CD4-positive, alpha-beta T cell treated with Interleukin-15 for 1 hour (primary cell): ENCODE measurements around the gene GATB.

Experiments used
- DNase-seq: peaks from one replicate; pipeline ENCODE4 v3.0.0-alpha.2; 2020

Gene GATB, protein sequence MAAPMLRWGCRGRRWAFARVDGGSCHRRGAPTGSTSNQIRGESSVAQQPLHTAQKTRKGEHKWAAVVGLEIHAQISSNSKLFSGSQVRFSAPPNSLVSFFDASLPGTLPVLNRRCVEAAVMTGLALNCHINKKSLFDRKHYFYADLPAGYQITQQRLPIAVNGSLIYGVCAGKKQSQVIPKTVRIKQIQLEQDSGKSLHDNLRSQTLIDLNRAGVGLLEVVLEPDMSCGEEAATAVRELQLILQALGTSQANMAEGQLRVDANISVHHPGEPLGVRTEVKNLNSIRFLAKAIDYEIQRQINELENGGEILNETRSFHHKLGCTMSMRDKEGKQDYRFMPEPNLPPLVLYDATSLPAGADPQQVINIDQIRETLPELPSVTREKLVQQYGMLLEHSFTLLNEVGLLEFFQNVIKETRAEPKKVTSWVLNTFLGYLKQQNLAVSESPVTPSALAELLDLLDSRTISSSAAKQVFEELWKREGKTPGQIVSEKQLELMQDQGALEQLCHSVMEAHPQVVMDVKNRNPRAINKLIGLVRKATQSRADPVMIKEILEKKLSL

DNA sequence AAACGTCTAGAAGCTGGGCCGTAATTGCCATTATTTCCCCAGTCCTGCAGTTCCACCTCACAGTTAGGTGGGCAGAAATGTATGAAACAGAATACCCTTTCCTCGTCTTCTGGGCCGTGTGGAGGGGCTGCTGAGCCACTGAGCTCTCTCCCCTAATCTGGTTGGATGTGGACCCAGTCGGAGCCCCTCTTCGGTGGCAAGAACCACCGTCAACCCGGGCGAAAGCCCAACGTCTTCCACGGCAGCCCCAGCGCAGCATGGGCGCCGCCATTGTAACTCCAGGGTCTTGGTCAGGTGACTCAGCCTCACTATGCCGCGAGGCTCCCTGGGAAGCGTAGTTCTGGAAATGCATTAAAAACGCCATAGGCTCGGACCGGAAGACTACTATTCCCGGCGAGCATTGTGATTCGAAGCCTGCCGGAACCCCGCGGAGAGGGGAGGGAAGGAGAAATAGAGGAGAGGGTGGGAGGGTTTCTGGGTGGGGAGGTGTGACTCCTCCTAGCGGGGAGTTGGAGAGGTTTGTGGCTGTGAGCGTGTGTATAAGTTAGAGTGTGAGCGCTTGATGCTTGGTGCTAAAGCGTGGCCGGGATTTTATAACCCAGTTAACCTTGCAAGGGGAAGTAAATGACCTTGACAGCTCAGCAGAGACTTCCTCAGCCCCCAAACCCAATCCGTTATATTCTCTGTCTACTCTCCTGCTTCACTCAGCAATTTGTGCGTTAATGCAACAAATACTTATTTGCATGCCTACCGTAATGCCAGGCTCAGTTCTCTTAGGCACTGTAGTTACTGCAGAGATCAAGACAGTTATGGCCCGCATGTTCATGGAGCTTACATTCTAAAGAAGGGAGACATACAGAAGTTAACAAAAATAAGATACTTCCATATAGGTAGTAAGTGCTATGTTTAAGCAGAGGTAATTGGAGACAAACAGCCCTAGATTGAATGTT, at the start of gene GATB:
GATB (minus strand) TSS at position 296 of the 950 bp plus-strand sequence; CDS start at position 271, 25 bp downstream.
- peak; percentile 94 for DNase-seq

DNA sequence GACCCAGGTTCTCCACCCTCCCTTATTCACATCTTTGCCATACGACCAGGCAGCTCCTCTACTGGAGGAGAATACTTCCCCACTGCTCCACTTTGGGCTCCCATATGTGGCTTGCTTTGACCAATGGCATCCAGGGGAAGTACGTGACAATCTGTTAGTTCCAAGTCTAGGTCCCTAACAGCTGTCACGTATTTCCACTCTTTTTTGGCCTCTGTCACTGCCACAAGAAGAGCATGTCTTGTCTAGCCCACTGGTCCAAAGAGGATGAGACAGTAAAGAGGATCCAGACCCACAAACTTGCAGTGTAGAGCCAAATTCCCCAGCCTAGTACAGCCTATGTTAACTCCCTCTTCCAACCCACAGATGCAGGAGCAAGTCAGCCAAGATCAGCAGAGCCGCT, 49.7 kb upstream of the GATB start:
- DNase-seq = no peak

DNA sequence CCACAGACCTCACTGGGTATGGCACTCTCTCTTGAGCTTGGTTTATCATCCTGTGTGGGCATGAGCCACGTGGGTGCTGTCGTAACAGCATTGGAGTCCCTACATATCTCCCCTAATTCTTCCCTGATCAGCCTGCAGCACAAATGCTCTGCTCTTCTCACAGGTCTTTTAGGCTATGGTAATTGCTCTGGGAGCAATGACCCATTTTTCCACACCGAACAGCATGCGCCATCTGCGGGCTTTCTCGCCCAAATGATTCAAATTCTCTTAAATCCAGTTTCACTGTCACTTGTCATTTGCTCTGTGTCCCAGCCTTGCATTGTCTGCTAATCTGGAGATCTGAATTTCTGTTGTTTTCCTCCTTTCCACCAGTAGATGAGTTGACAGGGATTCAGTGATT, 48.9 kb upstream of the GATB start:
- DNase-seq = no peak

DNA sequence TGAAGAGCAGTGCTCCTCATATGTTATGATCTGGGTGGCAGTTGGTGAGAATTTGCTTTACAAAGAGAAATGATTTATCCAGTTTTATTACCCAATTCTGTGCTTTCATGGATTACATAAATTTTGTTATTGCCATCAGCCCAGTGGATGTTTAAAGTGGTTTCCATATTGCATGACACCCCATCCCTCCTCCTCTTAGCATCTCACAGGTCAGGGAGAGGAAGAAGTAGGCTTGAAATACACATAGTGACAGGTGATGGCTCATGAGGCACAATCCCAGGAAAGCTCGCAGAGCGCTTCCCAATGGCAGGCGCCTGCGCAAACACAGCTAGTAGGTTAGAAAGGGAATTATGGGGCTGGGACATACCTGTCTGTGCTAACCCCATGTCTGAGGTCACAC, 47.7 kb upstream of the GATB start:
- DNase-seq = no peak

DNA sequence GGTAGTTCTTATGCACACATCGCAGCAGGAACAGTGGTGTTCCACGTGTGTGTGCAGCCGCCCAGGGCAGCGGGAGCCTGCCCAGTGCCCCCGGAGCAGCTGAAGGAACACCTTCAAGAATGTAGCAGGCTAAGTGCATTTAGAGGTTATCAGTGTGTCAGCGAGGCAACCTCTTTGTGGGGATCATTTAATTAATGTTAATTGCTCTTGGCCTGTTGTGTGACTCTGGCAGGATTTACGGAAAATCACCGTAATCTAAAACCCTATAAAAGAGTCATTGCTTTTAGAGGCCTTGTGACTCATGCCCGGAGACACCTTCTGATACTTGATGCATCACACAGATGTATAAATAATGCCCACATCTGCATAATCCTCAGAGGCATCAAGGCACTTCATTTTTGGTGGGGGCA, 47.3 kb upstream of the GATB start:
- DNase-seq = no peak

DNA sequence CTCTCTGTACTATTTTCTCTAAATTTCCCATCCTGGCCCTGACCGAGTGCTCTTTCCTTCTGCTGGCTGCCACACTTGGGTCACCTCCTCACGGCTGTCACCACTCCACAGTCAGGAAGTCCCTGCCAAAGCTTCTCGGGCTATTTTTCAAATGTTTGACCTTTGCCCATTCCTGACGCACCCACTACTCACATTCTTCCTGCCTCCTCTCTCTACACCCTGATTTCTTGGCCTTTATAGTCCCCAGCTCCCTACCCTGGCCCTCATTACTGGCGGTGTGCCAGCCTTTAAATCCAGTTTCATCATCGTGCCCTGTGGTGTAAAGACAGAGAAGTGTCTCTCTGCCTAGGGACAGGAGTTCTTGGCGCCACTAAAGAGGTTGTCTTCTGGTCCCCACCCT, 46.4 kb upstream of the GATB start:
- DNase-seq = no peak

DNA sequence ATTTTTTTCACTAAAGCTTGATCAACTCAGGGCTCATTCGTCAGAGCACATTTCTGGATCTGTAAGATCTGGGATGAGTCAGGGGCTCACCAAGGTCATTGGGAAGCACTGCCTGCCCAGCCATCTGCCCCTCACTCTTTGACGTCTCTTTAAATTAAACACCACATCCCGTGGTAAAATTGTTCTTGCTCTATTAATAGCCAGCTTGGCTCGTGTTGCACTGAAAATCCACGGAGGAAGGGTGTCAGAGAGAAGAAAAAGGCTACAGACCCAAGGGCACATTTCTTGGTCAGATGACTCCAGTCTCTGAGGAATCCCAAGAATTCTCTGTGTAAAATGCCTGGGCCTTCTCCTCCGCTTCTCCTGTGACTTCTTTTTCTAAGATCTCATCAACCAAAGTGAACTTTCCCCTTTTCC, 45.7 kb upstream of the GATB start:
- DNase-seq = no peak

DNA sequence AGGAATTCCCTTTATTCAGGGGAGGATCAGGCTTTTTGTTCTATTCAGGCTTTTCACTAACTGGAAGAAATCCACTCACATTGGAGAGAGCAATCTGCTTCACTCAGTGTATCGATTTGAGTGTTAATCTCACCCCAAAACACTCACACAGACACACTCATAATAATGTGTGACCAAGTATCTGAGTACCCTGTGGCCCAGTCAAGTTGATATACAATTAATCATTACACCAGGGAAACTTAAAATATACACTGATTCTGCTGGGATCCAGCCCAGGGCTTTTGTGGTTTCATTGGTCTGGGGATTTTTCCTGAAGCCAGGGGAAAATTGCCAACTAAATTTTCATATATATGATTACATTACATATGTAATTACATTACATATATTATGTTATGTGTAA, 44.0 kb upstream of the GATB start:
- DNase-seq = no peak

DNA sequence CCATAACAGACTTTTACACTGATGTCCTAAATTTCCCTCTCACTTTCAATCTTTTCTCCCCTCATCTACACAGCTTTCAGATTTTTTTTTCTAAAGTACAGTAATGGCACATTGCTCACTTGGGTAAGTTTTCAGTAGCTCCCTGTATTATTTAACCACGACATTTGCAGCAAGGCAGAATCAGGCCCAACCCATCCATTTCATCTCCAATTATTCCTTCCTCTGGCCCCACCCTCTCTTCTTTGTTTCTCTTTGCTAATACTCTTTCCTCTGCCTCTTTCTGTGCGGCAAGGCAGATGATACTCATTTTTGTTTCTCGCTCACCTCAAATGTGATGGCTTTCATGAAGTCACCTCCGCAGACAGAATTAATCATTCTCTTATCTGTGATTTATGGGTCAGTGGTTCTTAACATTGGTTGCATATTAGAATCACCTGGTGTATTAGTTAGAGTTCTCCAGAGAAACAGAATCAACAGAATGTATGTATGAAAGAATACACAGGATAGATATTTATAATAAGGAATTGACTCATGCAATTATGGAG, 43.4 kb upstream of the GATB start:
- no peak for DNase-seq

DNA sequence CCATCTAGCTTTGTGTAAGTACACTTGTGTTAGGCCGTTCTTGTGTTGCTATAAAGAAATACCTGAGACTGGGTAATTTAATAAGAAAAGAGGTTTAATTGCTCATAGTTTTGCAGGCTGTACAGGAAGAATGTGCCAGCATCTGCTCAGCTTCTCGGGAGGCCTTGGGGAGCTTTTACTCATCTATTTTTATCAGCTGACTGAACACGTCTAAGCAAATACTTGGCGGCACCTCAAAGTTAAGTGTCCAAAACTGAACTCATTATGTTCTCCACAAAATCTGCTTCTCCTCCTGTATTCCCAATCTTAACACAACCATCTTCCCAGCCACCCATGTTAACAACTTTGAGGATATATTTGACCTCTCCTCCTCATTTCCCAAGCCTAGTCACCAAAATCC, 42.4 kb upstream of the GATB start:
- DNase-seq = no peak

DNA sequence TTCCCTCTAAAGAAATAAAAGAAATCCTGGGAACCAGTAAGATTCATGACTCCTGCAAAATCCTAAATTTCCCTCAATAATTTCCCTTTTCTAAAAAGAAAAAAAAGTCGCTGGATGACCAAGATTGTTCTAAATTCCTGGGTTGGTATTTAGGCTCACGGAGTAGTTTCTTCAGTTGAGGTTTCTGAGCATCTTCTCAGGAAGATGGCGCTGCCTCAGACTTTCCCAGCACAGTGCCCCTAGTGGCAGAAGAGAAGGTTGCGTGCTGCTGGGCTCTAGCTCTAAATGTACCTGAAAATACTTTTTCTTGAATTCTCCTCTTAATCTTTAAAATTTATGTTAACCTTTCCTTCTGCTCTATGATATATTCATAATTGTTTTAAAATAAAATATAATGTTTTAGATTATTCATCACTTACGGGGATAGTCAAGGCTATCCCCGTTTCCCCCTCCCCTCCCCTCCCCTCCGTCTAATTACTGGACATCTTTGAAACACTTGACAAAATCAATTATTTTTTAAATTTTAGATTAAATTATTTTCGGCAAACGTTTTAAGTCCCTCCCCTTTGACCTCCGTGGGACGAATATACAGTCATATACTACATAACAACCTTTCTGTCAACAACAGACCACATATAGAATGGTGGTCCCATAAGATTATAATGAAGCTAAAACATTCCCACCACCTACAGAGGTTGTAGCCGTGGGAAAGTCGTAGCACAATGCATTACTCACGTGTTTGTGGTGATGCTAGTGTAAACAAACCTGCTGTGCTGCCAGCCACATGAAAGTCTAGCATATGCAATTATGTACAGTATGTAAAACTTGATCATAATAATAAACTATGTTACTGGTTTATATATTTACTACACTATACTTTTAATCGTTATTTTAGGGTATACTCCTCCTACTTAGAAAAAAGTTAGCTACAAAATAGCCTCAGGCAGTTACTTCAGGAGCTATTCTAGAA, 41.0 kb upstream of the GATB start:
- peak; percentile 43 for DNase-seq

DNA sequence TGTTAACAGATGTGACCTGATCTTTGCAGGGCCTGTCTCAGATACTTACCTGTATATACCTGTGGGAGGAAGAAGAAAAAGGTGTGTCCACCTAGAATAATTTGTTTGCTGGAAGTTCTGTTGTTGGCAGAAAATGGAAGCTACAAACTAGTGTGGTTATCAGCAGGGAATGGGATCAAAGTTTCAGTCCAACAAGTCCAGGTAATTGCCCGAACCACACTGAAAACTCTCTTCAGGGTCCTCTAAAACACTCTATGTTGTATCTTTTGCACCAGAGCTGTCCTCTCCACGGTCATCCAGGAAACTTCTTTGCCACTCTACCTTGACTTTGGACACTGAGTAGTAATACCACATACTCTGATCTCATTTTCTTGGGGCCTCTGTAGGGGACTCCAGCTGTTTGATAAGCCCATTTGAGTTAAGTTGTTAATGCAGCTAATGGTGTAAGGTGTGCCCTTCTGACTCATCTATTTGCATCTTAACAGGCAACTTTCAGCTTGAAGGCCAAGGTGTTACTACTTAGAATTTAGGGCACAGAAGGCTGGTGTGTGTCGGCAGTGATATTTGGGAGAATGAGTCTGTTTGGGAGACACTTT, 38.7 kb upstream of the GATB start:
- DNase-seq = no peak

DNA sequence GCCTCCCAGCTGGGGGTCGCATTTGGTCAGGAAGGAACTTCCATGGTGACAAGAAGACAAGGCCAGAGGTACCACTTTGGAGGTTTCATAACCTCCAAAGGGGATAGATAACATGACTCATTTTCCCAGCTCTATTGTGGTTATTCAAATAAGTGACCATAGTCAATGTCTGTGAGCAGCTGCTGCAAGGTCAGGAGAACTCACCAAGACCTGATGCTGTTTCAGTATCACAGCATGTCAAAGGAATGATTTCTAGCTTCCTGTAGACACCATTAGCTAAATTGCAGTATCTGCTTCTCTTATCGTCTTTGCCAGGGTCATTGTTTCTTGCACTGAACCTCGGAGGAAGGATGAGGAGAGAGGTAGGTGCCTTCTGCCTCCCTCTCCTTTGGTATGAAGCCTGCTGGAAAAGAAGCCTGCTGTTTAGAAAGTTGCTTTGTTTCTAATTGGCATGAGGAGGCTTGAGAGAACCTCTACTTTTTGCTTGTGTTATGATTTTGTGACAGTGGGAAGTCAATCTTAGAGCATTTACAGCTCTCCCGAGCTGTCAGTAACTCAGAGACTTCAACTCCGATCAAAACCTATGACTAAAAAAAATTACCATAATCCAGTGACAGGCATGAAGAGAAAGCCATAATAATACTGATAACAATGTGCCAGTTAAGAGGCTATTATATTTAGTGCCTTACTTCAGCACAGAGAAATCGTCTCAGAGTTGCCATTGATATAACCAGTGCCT, 38.0 kb upstream of the GATB start:
- no peak for DNase-seq

DNA sequence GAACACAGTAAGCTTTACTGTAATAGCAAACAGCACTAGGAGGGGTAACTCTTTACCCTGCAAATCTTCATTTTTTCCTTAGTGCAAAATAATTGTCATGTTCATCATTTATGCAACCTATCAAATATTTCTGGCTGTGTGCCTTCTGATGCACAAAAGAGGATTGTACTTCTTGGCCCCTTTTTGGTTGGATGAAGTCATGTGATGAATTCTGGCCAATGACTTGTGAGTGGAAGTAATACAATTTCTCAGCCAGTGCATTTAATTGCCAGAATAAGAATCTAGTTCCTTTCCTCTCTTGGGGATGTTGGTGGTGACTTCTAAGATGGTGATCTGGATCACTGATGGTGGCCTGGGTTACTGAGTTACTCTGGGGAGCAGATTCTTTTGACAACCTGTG, 37.0 kb upstream of the GATB start:
- DNase-seq = no peak

DNA sequence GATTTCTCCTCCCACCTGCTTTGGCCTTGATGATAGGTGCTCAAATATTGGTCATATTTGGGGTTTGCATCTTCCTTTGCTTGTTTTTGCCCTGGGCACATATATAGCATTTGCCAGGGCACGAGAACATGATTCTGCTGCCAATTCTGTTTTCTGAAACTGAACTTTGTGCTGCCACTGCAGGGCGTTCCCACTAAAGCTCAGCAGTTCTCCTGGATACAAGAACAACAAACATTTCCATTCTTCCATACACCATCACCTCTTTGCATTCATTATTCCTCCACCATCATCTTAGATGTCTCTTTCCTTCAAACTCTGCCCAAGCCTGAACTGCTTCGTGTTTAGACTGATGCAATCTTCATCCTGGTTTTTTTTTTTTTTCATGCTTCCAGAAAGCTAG, 36.3 kb upstream of the GATB start:
- DNase-seq = no peak

DNA sequence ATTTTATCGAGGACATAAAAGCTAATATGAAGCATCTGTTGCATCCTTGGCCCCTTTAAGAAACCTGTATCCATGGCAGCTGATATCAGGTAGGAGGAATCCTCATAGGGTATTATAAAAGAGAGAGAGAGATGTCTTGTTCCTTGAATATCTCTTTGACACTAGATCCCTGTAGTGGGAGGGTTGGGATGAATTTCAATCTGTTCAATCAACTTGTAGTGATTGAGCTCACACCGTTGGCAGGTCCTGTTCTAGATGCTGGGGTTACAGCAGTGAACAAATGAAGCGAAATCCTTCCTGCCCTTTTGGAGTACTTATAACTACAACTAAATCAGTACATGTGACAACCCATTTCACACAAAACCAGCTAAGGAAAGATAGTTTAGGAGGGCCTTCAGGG, 35.3 kb upstream of the GATB start:
- no peak for DNase-seq

DNA sequence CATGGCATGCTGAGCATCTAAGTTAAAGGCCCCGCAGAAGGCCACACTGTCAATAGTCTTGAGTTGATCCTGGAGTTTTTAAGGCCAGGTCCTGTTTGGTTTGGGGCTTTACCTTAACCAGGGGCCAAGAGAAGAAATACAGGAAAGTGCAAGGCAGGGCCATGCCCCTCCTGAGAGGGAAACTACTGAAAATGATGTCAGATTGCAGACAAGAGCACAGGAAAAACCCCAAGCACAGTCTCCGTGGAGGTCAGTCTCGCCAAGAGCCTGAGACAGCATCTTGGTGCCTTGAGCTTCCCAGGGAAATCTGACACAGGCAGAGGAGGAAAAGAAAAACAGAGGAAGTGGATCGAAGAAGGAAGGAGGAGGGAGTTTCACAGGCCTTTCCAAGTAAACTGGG, 32.2 kb upstream of the GATB start:
- no peak for DNase-seq

DNA sequence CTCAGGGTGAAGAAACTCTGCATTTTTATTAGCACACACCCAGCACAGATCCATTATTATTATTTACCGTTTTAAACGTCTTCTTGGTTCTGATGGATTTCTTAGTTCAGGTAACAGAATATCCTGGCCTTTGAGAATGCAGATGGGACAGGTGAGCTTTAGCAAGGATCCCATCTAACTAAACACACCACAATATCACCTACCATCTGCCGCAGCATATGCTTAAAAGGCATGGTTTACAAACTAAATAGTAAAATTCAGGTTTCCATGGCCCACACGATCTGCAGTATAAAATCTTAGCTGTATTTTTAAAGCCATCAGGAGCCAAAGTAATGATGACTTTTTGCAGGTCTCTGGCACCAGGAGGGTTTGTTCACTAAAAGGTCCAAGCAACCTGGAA, 31.7 kb upstream of the GATB start:
- no peak for DNase-seq

DNA sequence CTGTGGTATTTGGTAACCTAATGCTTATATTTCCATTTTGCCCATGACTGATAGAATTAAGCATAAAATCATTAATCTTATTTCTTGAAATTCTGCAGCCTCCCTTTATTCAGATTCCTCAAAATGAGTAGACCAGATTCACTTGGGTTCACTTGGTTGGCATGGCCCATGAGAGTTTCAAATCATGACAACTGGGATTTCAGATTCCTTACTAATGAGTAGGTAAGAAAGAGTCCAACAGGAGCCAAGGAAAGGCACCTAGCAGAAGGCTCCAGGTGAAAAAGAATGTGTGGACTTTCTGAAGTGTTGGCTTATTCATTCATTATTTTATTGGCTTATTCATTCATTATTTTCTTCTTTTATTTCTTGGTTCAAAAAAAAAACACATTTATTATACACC, 27.2 kb upstream of the GATB start:
- DNase-seq = no peak

DNA sequence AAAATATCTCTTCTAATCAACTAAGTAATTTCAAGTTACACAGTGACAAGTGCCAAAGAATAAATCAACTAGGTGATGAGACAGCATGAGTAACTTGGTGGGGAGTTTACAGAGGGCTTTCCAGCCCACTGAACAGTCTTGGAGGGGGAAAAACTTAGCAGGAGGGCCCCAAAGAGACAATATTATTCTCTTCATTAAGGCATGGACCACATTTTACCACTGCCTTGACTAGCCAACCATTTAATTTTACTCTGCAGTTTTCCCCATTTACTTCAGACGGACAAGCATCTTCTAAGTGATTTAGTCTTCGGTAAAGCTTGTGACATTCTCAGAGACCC, 25.3 kb upstream of the GATB start:
- DNase-seq = no peak

DNA sequence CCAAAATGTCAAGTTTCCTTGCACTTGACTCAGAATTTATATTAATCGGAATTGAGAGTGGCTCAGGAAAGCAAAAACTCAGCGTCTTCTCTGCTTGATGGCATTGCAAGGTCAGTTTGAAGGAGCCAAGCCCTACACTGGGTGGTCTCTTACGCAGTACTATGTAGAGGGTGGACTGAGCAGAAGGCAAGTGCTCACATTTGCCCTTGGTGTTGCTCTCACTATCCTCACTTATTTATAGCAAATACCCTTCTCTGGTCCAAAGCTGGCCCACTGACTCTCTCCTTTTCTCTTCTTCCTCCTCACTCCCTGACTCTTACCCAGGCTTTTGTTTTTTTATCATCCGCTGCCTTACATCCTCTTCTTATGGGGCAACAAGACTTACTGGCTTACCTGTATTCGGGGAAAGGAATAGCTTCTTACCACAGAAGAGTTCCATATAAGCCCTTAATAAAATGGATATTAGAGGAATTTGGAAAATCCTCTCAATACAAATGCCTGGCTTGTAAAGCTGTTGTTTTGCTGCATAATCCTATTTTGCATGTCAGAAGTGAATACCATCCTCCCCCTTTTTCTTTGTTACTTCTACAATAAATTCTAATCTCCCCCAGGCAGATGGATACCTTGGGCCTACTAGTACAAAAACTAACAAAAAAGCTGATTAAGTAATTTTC, 24.8 kb upstream of the GATB start:
- no peak for DNase-seq
